GM21576 (cell line): ENCODE measurements around the gene CHID1.

Experiments used
- ATAC-seq: cut with Tn5 transposase; IDR thresholded peaks from one replicate; pipeline ENCODE4 v1.9.1; 2021; ENCODE audit warnings: mild to moderate bottlenecking, moderate library complexity; ENCODE audit not compliant: unreplicated experiment

CHID1 gene

DNA sequence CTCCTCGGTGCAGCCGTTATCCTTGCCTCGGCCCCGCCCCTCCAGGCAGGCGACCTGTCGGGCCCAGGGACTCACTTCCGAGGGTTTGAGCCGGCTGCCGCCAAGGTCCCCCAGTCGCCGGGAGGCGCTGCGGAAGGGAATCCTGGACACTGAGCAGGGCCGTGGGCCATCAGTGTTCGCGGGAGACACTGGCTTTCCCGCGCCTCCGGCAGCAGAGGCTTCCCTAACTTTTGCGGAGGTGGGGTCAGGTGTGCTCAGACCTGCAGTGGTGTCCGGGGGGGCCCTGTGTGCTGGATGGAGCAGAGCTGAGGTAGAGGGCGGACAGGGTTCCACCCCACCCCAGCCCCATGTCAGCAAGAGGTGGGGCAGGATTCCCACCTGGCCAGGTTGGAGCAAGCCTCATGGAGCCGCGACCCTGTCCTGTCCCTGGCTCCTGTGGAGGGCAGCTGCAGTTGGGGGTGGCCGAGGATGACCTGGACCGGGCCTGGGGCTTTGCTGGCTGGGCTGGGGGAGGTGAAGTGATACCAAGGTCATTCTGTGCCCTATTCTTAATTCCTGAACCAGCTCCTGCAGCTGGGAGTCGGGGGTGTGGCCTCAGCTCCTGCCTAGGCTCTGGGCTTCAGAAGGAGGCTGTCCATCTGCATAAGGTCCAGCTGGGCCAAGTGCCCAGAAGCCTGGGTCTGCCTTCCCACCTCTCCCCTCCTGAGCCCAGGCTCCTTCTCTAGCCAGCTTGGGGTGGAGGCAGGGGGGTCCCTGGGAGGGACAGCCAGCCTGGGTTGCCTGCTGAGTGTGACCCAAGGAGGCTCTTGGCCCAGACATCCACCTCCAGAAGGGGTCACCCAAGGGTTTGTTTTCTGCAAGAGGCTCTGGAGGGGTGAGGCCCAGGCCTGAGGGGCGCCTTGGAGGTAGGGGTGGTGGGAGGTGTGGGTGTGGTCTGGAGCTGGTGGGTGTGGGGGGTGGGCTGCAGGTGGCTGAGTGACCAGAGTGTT is 59.5 kb downstream of the CHID1 start:
- no peak for ATAC-seq

GRCh38 chr11:849951-850774 is 60.4 kb downstream of the CHID1 start:
- ATAC-seq = no peak

DNA sequence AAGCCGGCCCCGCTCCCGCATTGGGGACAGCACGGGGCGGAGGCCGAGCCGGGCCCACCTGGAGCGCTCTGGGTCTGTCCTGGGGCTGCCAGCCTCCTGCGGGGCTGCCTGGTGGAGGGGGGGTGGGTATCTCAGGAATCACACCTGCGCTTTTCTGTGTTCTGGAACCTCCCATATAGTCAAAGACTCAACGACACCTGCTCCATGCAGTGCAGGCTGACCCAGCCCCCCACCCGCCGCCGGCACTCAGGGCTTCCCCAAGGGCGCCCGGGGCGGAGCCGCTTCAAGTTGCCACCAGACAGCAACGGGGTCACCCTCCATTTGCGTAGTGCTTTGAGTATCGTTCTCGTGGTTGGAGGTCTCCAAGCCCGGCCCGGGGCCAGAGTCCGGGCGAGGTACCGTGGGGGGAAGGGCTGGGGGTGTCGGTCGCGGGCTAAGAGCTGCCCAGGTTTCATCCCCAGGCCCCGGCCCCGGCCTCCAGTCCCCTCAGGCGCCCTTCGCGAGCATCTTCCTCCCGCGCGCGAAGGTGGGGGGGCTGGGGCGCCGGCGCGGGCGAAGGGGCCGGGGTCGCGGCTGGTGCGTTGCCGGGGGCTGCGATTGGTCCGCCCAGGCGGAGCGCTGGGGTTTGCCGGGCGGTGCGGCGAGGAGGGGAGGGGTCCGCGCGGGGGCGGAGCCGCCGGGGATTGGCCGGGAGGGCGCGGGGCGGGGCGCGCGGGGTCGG is 61.3 kb downstream of the CHID1 start:
- no peak for ATAC-seq

DNA sequence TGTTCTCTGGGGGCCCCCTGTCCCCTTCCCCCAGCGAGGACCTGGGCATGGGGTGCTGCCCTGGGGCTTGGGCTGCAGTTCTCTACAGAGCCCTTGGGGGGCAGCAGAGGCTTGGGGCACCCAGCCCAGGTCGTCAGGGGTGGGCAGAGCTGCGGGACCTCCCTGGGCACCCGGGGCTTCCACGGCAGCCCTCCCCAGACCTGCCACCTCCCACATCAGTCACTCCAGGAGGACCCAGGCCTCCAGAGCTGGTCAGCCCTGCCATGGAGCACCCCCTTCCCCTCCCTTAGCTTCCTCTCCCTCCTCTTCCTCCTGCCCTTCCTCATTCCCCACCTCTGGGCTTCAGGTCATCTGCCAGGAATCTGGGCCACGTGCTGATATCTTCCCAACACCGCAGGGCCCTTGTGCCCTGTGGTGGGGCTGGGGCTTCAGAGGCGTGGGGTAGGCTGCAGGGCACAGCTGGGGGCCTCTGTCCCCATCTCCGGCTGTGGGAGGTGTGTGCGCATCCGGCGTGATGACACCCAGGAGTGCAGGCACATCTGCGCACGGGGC is 62.2 kb downstream of the CHID1 start:
- no peak for ATAC-seq

- no peak for ATAC-seq
Observed at GRCh38 chr11:847876-848275, 62.7 kb downstream of the CHID1 start.

- ATAC-seq = no peak
Observed at GRCh38 chr11:846496-847098, 64.0 kb downstream of the CHID1 start.

DNA sequence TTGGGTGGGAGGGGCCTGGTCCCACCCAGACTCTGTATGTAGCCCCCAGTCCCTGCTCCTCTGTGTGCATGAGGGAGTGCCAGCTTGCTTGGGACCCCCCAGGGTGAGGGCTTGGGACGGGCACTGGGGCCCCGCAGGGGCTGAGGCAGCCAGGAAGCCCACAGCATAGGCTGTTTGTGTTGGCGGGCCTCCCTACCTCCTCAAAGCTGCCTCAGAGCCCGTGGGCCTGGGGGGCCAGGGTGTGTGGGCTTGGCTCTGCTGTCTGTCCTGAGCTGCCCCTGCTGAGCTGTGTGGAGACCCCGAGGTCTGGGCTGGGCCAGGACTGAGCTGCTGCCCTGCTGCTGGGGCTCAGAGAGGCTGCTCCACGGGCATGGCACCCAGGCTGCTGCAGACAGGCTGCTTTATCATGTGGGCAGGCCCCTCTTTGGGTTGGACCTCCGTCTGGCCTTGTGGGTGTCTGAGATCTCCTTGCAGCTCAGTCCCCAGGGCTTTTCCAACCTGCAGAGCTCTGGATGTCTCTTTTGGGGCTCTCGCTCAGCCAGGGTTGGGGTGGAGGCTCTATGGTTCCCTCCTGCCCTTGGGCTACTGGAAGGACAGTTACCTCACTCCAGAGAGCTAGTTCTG is 64.6 kb downstream of the CHID1 start:
- ATAC-seq = no peak

- no peak for ATAC-seq
Observed at GRCh38 chr11:844693-845644, 65.6 kb downstream of the CHID1 start.

DNA sequence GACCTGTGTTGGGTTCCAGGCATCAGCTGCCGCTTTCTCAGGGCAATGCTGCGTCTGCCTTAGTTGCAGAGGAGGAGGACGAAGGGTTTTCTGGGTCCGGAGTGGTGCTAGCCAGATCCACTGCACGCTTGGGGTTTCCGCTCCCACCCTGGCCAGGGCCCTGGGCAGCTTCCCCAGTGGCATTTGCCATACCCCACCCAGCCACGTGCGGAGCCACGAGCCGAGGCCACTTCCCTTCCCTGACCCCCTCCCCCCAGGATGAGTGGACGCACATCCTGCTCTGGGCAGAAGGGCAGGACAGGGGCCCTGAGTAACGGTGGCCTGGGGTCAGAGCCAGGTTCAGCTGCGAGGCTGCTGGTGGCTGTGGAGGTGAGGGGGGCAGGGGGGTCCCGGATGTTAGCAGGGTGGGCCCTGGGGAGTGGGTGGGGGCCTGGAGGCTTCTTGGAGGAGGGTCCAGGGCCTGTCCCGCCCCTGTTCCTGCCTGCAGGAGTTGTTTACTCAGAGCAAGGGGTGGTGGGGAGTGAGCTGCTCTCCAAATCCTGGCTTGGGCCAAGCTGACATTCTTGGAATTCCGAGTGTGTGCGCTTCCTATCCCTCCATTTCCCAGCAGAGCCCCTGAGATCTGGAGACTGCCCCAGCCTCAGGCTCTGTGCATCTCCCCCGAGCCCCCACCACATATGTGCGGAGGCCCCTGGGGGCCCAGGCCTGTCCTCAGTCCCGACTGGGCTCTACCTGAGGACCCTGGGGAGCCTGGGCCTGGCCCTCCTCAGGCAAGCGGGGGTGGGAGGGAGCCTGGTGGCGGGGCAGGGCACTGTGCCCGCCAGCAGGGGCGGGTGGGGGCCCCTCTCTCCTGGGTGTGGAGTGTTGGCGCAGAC is 66.6 kb downstream of the CHID1 start:
- no peak for ATAC-seq

GRCh38 chr11:843086-843734 is 67.4 kb downstream of the CHID1 start:
- ATAC-seq = no peak

GRCh38 chr11:842370-843002 is 68.1 kb downstream of the CHID1 start, which contains the start of the genes POLR2L and TSPAN4:
Gene POLR2L (minus strand): TSS chr11:842529. CDS start chr11:842508, 21 bp downstream.
Gene TSPAN4 (plus strand): TSS chr11:842852. CDS start chr11:850305, 7,453 bp downstream.
- ATAC-seq = peak; percentile 67

- ATAC-seq = peak; percentile 24
Observed at GRCh38 chr11:841981-842369, 68.6 kb downstream of the CHID1 start.

- no peak for ATAC-seq
Observed at GRCh38 chr11:839875-840617, 70.6 kb downstream of the CHID1 start.

GRCh38 chr11:839280-839623 is 71.4 kb downstream of the CHID1 start:
- no peak for ATAC-seq

- no peak for ATAC-seq
Observed at GRCh38 chr11:838441-839279, 72.0 kb downstream of the CHID1 start.
